HepG2 (cell line): ENCODE measurements around the gene SPTBN4. TPM values are rescaled to one million over a fixed set of nuclear protein-coding genes. Genes with fewer than 3 reads are reported as not detected.

ENCODE experiments used
- BRD4 ChIP-seq: sonication (generic); formaldehyde crosslinking; IDR thresholded peaks from 2 replicates; pipeline ENCODE4 v1.4.0; 2020; ENCODE audit warnings: missing genetic modification reagents
- CREM ChIP-seq, 2 experiments: sonication (generic) in 1 of 2; formaldehyde crosslinking in 1 of 2; IDR thresholded peaks; 2 replicates each; pipeline versions ENCODE4 v1.4.0 to v1.6.1; 2016 to 2020; ENCODE audit warnings: antibody characterized with exemption in 1 of 2, mild to moderate bottlenecking in 1 of 2, missing genetic modification reagents in 1 of 2
- JUN ChIP-seq: sonication (generic); formaldehyde crosslinking; IDR thresholded peaks from 2 replicates; pipeline ENCODE4 v1.4.0; 2020; ENCODE audit warnings: mild to moderate bottlenecking, missing genetic modification reagents
- LBX2 ChIP-seq: sonication (generic); formaldehyde crosslinking; IDR thresholded peaks from 2 replicates; pipeline ENCODE4 v1.5.0; 2020; ENCODE audit warnings: missing genetic modification reagents, mild to moderate bottlenecking, borderline replicate concordance
- ONECUT2 ChIP-seq: sonication (generic); formaldehyde crosslinking; IDR thresholded peaks from 2 replicates; pipeline ENCODE4 v1.4.0; 2020; ENCODE audit warnings: missing genetic modification reagents
- RERE ChIP-seq: IDR thresholded peaks from 2 replicates; pipeline ENCODE4 v1.6.1; 2016; ENCODE audit warnings: low read depth, missing genetic modification reagents, missing compliant biosample characterization
- RNF219 ChIP-seq: sonication (generic); formaldehyde crosslinking; IDR thresholded peaks from 2 replicates; pipeline ENCODE4 v1.5.0; 2020; ENCODE audit warnings: mild to moderate bottlenecking, missing genetic modification reagents
- SCMH1 ChIP-seq: sonication (generic); formaldehyde crosslinking; IDR thresholded peaks from 2 replicates; pipeline ENCODE4 v1.9.0; 2021; ENCODE audit warnings: missing genetic modification reagents, mild to moderate bottlenecking, borderline replicate concordance
- SIX4 ChIP-seq: sonication (generic); formaldehyde crosslinking; IDR thresholded peaks from 2 replicates; pipeline ENCODE4 v1.4.0; 2020; ENCODE audit warnings: missing genetic modification reagents
- ZNF260 ChIP-seq: sonication (generic); formaldehyde crosslinking; IDR thresholded peaks from 2 replicates; pipeline ENCODE4 v1.4.0; 2020; ENCODE audit warnings: missing genetic modification reagents, low read depth, mild to moderate bottlenecking, borderline replicate concordance
- ZNF44 ChIP-seq: sonication (generic); formaldehyde crosslinking; IDR thresholded peaks from 2 replicates; pipeline ENCODE4 v1.5.1; 2020; ENCODE audit warnings: mild to moderate bottlenecking, missing genetic modification reagents
- ZNF570 ChIP-seq: sonication (generic); formaldehyde crosslinking; IDR thresholded peaks from 2 replicates; pipeline ENCODE4 v1.4.0; 2020; ENCODE audit warnings: mild to moderate bottlenecking, missing genetic modification reagents, borderline replicate concordance
- ZNF607 ChIP-seq: sonication (generic); formaldehyde crosslinking; IDR thresholded peaks from 2 replicates; pipeline ENCODE4 v1.5.1; 2020; ENCODE audit warnings: missing genetic modification reagents, mild to moderate bottlenecking, borderline replicate concordance
- ZNF674 ChIP-seq: sonication (generic); formaldehyde crosslinking; IDR thresholded peaks from 2 replicates; pipeline ENCODE4 v1.5.0; 2020; ENCODE audit warnings: low read depth, mild to moderate bottlenecking, missing genetic modification reagents
- ZNF770 ChIP-seq: sonication (generic); formaldehyde crosslinking; IDR thresholded peaks from 2 replicates; pipeline ENCODE4 v1.5.0; 2020; ENCODE audit warnings: mild to moderate bottlenecking, missing genetic modification reagents
- polyA plus RNA-seq, 8 experiments: library from polyadenylated mRNA; depleted of rRNA in 3 of 8; stranded (reverse) in 7 of 8; unstranded in 1 of 8; fragments of >200 nt; fragmentation: Illumina TruSeq in 4 of 8; extraction: Trizol in 4 of 8; gene quantifications; 2 replicates each; pipeline versions ENCODE4 v1.2.1 to v1.2.3, GENCODE V29; 2011 to 2016; ENCODE audit warnings: low read depth in 4 of 8, missing spikeins in 1 of 8, mixed read lengths in 1 of 8; ENCODE audit not compliant: insufficient read depth in 1 of 8
- total RNA-seq, 5 experiments: library from RNA; depleted of rRNA; stranded (reverse); fragments of >200 nt; fragmentation: Illumina TruSeq; extraction: Trizol; gene quantifications; 2 replicates each; pipeline ENCODE4 v1.2.3, GENCODE V29; 2016; ENCODE audit warnings: low read depth in 1 of 5

SPTBN4 gene
- total and polyA plus RNA-seq, 2 of the 13 experiments (the other 11 are each of a cell fraction or from before 2014, with no cell fraction given): 0.11 TPM

- TF ChIP-seq RERE (CRISPR knock-in tag): no peak
- TF ChIP-seq ZNF44 (CRISPR knock-in tag): no peak
- TF ChIP-seq BRD4: no peak
- TF ChIP-seq ZNF260 (CRISPR knock-in tag): no peak
- TF ChIP-seq ZNF770 (CRISPR knock-in tag): peak; percentile 96
- no peak for TF ChIP-seq SCMH1 (CRISPR knock-in tag)
- TF ChIP-seq SIX4 (CRISPR knock-in tag): peak; percentile 25; the same call in 1 of the 2 replicates
- 0 out of 2 replicates have a peak, but pooled peaks have one; percentile 28 for TF ChIP-seq ZNF607
- peak; percentile 77 for TF ChIP-seq CREM (IDR thresholded peaks at IDR 0.05)
- no peak for TF ChIP-seq CREM (CRISPR knock-in tag; IDR thresholded peaks at IDR 0.05)
- TF ChIP-seq ZNF570 (CRISPR knock-in tag): no peak
- TF ChIP-seq ZNF674 (CRISPR knock-in tag): no peak
- 0 out of 2 replicates have a peak, but pooled peaks have one; percentile 62 for TF ChIP-seq LBX2 (CRISPR knock-in tag)
- TF ChIP-seq RNF219: no peak
- TF ChIP-seq JUN: peak; percentile 52; the same call in 1 of the 2 replicates
- TF ChIP-seq ONECUT2 (CRISPR knock-in tag): no peak
Observed at GRCh38 chr19:40444000-40444824, 22.6 kb upstream of the SPTBN4 start, which contains the start of gene SERTAD3 (continued).
